Mesenchymal stem cell (in vitro differentiated cells and primary cell): Measurements from ENCODE around the gene ORAI3.
"Not testable (repeated sequence)": the region's sequence is repeated elsewhere in the genome, so short reads cannot be mapped to it uniquely, and the experiment has no call there.

Experiments used
- DNase-seq: peaks from one replicate; pipeline ENCODE4 v3.0.0-alpha.2; 2013
- H2AFZ ChIP-seq: one replicate; pipeline ENCODE4 v1.6.1; 2013; ENCODE audit warnings: low read depth, mild to moderate bottlenecking, control low read depth, inconsistent platforms, low read length, moderate library complexity
- H2AK5ac ChIP-seq: 2 replicates; pipeline ENCODE4 v1.6.1; 2013; ENCODE audit warnings: low read length, moderate library complexity, mild to moderate bottlenecking, inconsistent platforms; ENCODE audit not compliant: severe bottlenecking
- H2BK120ac ChIP-seq: one replicate; pipeline ENCODE4 v1.6.1; 2013; ENCODE audit warnings: low read depth, mild to moderate bottlenecking, inconsistent platforms, low read length, moderate library complexity
- H2BK12ac ChIP-seq, 2 experiments: one replicate each; pipeline ENCODE4 v1.6.1; 2013; ENCODE audit warnings: inconsistent platforms in 2 of 2, low read length in 2 of 2, mild to moderate bottlenecking in 2 of 2, moderate library complexity in 2 of 2, control low read depth in 1 of 2
- H2BK15ac ChIP-seq: one replicate; pipeline ENCODE4 v1.6.1; 2013; ENCODE audit warnings: mild to moderate bottlenecking, low read depth, inconsistent platforms; ENCODE audit not compliant: poor library complexity, severe bottlenecking
- H2BK5ac ChIP-seq: 2 replicates; pipeline ENCODE4 v1.6.1; 2013; ENCODE audit warnings: low read depth, mild to moderate bottlenecking, low read length, control low read depth, inconsistent platforms; ENCODE audit not compliant: poor library complexity, severe bottlenecking
- H3K14ac ChIP-seq, 2 experiments: one replicate each; pipeline ENCODE4 v1.6.1; 2013; ENCODE audit warnings: inconsistent platforms in 2 of 2, low read length in 2 of 2, control low read depth in 1 of 2, mild to moderate bottlenecking in 1 of 2, moderate library complexity in 1 of 2
- H3K18ac ChIP-seq, 2 experiments: one replicate each; pipeline ENCODE4 v1.6.1; 2013; ENCODE audit warnings: inconsistent platforms in 2 of 2, low read length in 2 of 2, control low read depth in 1 of 2, low read depth in 1 of 2, mild to moderate bottlenecking in 1 of 2
- H3K23ac ChIP-seq, 2 experiments: one replicate each; pipeline ENCODE4 v1.6.1; 2013; ENCODE audit warnings: inconsistent platforms in 2 of 2, low read length in 2 of 2, mild to moderate bottlenecking in 2 of 2, moderate library complexity in 2 of 2, control low read depth in 1 of 2
- H3K27ac ChIP-seq: 2 replicates; pipeline ENCODE4 v1.5.1; 2013; ENCODE audit warnings: mild to moderate bottlenecking, moderate library complexity, low read length, control low read depth, inconsistent platforms; ENCODE audit not compliant: poor library complexity, severe bottlenecking
- H3K27me3 ChIP-seq, 2 experiments: 2 replicates each; pipeline versions ENCODE4 v1.6.1 to v1.7.0; 2013; ENCODE audit warnings: low read length in 2 of 2, mild to moderate bottlenecking in 2 of 2, moderate library complexity in 2 of 2, control low read depth in 1 of 2, inconsistent platforms in 1 of 2; ENCODE audit not compliant: control insufficient read depth in 1 of 2, insufficient read depth in 1 of 2
- H3K36me3 ChIP-seq, 2 experiments: 2 replicates each; pipeline versions ENCODE4 v1.6.1 to v1.7.0; 2013; ENCODE audit warnings: low read length in 2 of 2, control low read depth in 1 of 2, inconsistent platforms in 1 of 2, low read depth in 1 of 2, mild to moderate bottlenecking in 1 of 2; ENCODE audit not compliant: insufficient read depth in 2 of 2, control insufficient read depth in 1 of 2
- H3K4ac ChIP-seq, 2 experiments: one replicate each; pipeline ENCODE4 v1.6.1; 2013; ENCODE audit warnings: inconsistent platforms in 2 of 2, low read length in 2 of 2, mild to moderate bottlenecking in 2 of 2, moderate library complexity in 2 of 2, control low read depth in 1 of 2, low read depth in 1 of 2
- H3K4me1 ChIP-seq: 2 replicates; pipeline ENCODE4 v1.6.1; 2013; ENCODE audit warnings: low read depth, low read length, control low read depth; ENCODE audit not compliant: control insufficient read depth, insufficient read depth
- H3K4me2 ChIP-seq: 2 replicates; pipeline ENCODE4 v1.6.1; 2013; ENCODE audit warnings: low read length, mild to moderate bottlenecking, inconsistent platforms; ENCODE audit not compliant: poor library complexity, severe bottlenecking
- H3K4me3 ChIP-seq, 2 experiments: 2 replicates each; pipeline versions ENCODE4 v1.5.1 to v1.7.0; 2013; ENCODE audit warnings: low read length in 2 of 2, mild to moderate bottlenecking in 2 of 2, control low read depth in 1 of 2, low read depth in 1 of 2; ENCODE audit not compliant: insufficient read depth in 1 of 2
- H3K79me1 ChIP-seq: replicated peaks from 2 replicates; pipeline ENCODE4 v1.6.1; 2013; ENCODE audit warnings: mild to moderate bottlenecking, control low read depth, low read length, inconsistent platforms; ENCODE audit not compliant: poor library complexity, severe bottlenecking
- H3K9ac ChIP-seq: 2 replicates; pipeline ENCODE4 v1.7.0; 2013; ENCODE audit warnings: mild to moderate bottlenecking, low read length, moderate library complexity
- H3K9me3 ChIP-seq: 2 replicates; pipeline ENCODE4 v1.7.0; 2013; ENCODE audit warnings: mild to moderate bottlenecking, low read length; ENCODE audit not compliant: control insufficient read depth
- H4K8ac ChIP-seq: one replicate; pipeline ENCODE4 v1.6.1; 2013; ENCODE audit warnings: inconsistent platforms, mild to moderate bottlenecking, low read length, moderate library complexity
- H4K91ac ChIP-seq: one replicate; pipeline ENCODE4 v1.6.1; 2013; ENCODE audit warnings: mild to moderate bottlenecking, low read length, inconsistent platforms
- WGBS: methylation state at CpG from one replicate; pipeline ENCODE4 v1.1.7; 2013; ENCODE audit warnings: mixed read lengths; 5-methylcytosine and 5-hydroxymethylcytosine counted together

ORAI3 gene

DNA sequence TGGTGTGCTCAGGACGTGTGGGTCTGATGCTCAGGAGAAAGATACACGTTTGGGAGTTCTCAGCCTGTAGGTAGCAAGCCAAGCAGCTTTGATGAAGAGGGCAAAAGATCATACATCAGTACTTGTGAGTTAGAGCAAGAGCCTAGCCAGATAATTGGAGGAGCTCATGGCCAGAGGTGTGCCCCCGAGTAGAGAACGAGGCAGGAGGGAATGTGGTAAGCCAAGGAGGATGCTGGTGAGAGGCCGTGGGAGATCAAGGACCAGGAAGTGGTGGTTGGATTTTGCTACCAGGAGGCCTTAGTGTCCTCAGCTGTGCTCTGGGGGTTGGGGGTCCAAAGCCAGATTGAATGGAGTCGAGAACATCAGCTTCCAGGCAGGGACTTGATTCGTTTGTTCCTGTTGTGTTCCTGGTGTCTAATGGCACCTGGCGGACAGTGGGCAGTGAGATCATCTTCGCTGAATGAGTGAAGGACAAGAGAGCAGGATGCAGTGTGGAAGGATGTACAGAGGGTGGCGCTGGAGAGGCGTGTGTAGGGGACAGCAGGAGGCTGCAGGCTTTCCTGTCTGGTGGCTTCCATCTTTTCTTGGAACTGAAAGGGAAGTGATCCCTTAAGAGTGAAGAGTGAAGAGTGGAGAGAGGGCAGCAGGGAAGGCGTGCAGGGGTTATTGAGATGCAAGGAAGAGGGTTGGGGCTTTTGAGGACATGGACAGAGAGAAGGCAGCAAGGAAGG lies 13.9 kb upstream of the ORAI3 start:
- Histone ChIP-seq H3K18ac (no peak overlapping the region), H2AK5ac (no peak overlapping the region), H2AFZ (no peak overlapping the region), H3K4me3 (no peak overlapping the region), H3K79me1 (peaks cover 39% of the 10 kb centered on the region), H3K36me3 (peaks cover 52 to 63% of the 10 kb centered on the region in 2 experiments), H4K91ac (no peak overlapping the region), H2BK120ac (no peak overlapping the region), H4K8ac (no peak overlapping the region), H3K27me3 (no peaks in the 10 kb centered on the region), H3K14ac (no peak overlapping the region), H2BK15ac (no peak overlapping the region), H3K23ac (no peak overlapping the region), H3K4ac (peak overlapping the region in 1 of 2 experiments; percentile 9), H3K9me3 (no peaks in the 10 kb centered on the region), H3K27ac (no peak overlapping the region), H2BK12ac (peak overlapping the region in 1 of 2 experiments; percentile 18), H2BK5ac (no peak overlapping the region), H3K4me1 (peaks cover 6% of the 10 kb centered on the region), H3K4me2 (no peak overlapping the region), H3K9ac (peak overlapping the region; percentile 40)
- peak; percentile 70 for DNase-seq
- WGBS: 78% methylated on average over 12 of the region's 12 CpGs

DNA sequence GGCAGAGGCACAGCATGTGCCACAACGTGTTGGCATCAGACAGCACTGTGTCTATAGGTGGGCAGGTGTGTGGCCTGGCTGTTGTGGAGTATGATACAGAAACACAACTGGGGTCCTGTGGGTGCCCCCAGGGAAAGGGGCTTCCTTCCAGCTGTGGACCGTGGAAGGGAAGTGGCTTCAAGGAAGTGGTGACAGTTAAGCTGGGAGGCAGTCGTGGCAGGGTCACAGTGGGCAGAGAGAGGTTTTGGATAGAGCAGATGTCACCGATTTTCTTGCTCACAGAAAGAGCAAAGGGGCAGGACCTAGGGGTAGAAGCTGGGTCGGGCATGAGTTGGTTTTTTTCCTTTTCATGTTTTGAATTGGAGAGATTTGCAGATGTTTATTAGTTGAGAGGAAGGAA lies 11.2 kb upstream of the ORAI3 start:
- Histone ChIP-seq H3K27ac (no peak overlapping the region), H2BK120ac (no peak overlapping the region), H3K23ac (no peak overlapping the region), H2BK15ac (no peak overlapping the region), H3K14ac (no peak overlapping the region), H3K4ac (no peak overlapping the region), H2AK5ac (no peak overlapping the region), H3K4me3 (no peak overlapping the region), H2BK5ac (no peak overlapping the region), H3K4me2 (no peak overlapping the region), H3K9me3 (no peaks in the 10 kb centered on the region), H3K27me3 (no peaks in the 10 kb centered on the region), H3K4me1 (peaks cover 19% of the 10 kb centered on the region), H4K8ac (no peak overlapping the region), H3K9ac (peak overlapping the region; percentile 16), H3K79me1 (peaks cover 33% of the 10 kb centered on the region), H3K18ac (no peak overlapping the region), H3K36me3 (peaks cover 36 to 58% of the 10 kb centered on the region in 2 experiments), H2AFZ (no peak overlapping the region), H4K91ac (no peak overlapping the region), H2BK12ac (no peak overlapping the region)
- WGBS: 80% methylated on average over 5 of the region's 5 CpGs
- no peak for DNase-seq

DNA sequence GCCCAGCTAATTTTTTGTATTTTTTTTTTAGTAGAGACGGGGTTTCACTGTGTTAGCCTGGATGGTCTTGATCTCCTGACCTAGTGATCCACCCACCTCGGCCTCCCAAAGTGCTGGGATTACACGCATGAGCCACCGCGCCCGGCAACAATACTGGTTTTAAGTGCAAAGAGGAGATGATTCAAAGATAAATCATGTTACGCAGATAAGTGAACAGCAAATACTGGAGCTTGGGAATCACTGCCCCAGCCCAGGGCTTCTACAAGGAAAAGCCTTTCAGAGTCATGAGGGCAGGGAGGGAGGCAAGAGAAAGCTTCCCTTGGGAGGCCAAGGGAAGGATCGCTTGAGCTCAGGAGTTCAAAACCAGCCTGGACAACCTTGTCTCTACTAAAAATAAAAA lies 9.3 kb upstream of the ORAI3 start:
- H3K4me3 ChIP-seq, H2BK5ac ChIP-seq, H3K4ac ChIP-seq, H2BK120ac ChIP-seq, H2BK15ac ChIP-seq, H2BK12ac ChIP-seq, H3K9ac ChIP-seq, H3K14ac ChIP-seq, H2AFZ ChIP-seq, H2AK5ac ChIP-seq, H3K9me3 ChIP-seq, H3K18ac ChIP-seq, H3K4me2 ChIP-seq, H4K91ac ChIP-seq, H3K27me3 ChIP-seq, H3K23ac ChIP-seq, H4K8ac ChIP-seq: not testable (repeated sequence)
- WGBS: 69% methylated on average over 8 of the region's 8 CpGs
- Histone ChIP-seq H3K27ac (peak overlapping the region; percentile 88), H3K4me1 (peaks cover 18% of the 10 kb centered on the region), H3K36me3 (peaks cover 45 to 57% of the 10 kb centered on the region in 2 experiments), H3K79me1 (peaks cover 41% of the 10 kb centered on the region)
- peak; percentile 67 for DNase-seq

DNA sequence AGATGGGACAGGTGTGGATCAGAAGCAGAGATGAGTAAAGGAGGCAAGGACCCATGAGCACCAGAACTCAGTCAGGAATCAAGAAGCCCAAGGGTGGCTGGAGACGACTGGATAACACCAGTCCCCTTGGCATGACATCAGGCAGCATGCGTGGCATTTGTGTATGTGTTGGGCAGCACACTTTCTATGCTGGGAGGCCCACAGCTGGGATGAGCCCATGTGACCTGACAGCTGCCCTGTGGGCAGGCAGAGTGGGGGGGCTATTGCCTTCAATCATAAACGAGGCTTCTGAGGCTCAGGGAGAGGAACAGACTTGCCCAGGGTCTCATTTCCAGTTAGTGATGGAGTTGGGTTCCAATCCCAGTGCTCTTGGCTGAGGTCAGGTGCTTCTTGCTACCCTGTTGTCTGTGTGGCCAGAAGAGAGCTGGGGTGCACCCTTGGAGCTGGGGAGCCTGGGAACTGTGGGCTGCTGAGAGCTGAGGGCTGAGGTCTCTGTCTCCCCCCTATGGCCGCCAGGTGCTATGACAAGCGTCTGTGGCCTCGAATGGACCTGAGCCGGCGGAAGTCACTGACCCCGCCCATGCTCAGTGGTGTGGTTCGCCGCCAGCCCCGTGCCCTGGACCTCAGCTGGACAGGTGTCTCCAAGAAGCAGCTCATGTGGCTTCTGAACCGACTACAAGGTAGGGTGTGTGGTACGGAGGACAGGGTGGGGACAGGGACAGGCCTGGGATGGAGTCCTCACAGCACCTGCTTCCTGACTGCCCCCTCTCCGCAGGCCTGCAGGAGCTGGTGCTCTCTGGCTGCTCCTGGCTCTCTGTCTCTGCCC lies 7.1 kb upstream of the ORAI3 start:
- Histone ChIP-seq H3K4me3 (no peak overlapping the region), H3K9me3 (no peaks in the 10 kb centered on the region), H2BK5ac (no peak overlapping the region), H3K4me2 (peak overlapping the region; percentile 2), H4K91ac (peak overlapping the region; percentile 70), H3K27me3 (no peaks in the 10 kb centered on the region), H3K4ac (peak overlapping the region; percentile 21 to 59), H2AFZ (no peak overlapping the region), H3K14ac (no peak overlapping the region), H3K23ac (no peak overlapping the region), H3K36me3 (peaks cover 42 to 49% of the 10 kb centered on the region in 2 experiments), H3K79me1 (peaks cover 35% of the 10 kb centered on the region), H2BK15ac (peak overlapping the region; percentile 84), H2AK5ac (peak overlapping the region; percentile 69), H3K18ac (peak overlapping the region; percentile 18 to 66), H2BK120ac (no peak overlapping the region), H3K27ac (peak overlapping the region; percentile 37), H4K8ac (peak overlapping the region; percentile 75), H2BK12ac (peak overlapping the region; percentile 25 to 37), H3K4me1 (peaks cover 17% of the 10 kb centered on the region), H3K9ac (peak overlapping the region; percentile 82)
- peak; percentile 79 for DNase-seq
- 30% methylated on average over 12 of the region's 15 CpGs for WGBS
